ENCODE data around the gene USP10.

The USP10 gene

GRCh38 chr16:84699712-84700445 lies at the start of gene USP10:
TSS of gene USP10 (plus strand) at chr16:84700000. CDS start at chr16:84700091, 91 bp downstream.
- no peak for FAIRE-seq

GRCh38 chr16:84650062-84650991 lies 49.5 kb upstream of the USP10 start:
- no peak for FAIRE-seq

GRCh38 chr16:84652566-84652965 lies 47.2 kb upstream of the USP10 start:
- FAIRE-seq = no peak

- FAIRE-seq = no peak
These were observed 45.6 kb upstream of the USP10 start for GRCh38 chr16:84654238-84654637.

GRCh38 chr16:84654998-84655397 lies 44.8 kb upstream of the USP10 start:
- no peak for FAIRE-seq

- FAIRE-seq = no peak
These were observed 43.2 kb upstream of the USP10 start for GRCh38 chr16:84656649-84657048.

- FAIRE-seq = no peak
These were observed 42.5 kb upstream of the USP10 start for GRCh38 chr16:84657229-84657837.

GRCh38 chr16:84658690-84659089 lies 41.1 kb upstream of the USP10 start:
- no peak for FAIRE-seq

- FAIRE-seq = no peak
These were observed 40.0 kb upstream of the USP10 start for GRCh38 chr16:84659656-84660300.

GRCh38 chr16:84660973-84661372 lies 38.8 kb upstream of the USP10 start:
- FAIRE-seq = no peak

- FAIRE-seq = no peak
These were observed 38.3 kb upstream of the USP10 start for GRCh38 chr16:84661418-84662060.

- FAIRE-seq = no peak
These were observed 37.3 kb upstream of the USP10 start for GRCh38 chr16:84662471-84662870.

- no peak for FAIRE-seq
These were observed 36.2 kb upstream of the USP10 start for GRCh38 chr16:84663433-84664101.

- FAIRE-seq = no peak
These were observed 34.4 kb upstream of the USP10 start for GRCh38 chr16:84665359-84665758.

- no peak for FAIRE-seq
These were observed 34.0 kb upstream of the USP10 start for GRCh38 chr16:84665843-84666242.

- no peak for FAIRE-seq
These were observed 32.0 kb upstream of the USP10 start for GRCh38 chr16:84667600-84668309.

- no peak for FAIRE-seq
These were observed 29.7 kb upstream of the USP10 start for GRCh38 chr16:84670063-84670462.

GRCh38 chr16:84672276-84673202 lies 27.3 kb upstream of the USP10 start:
- no peak for FAIRE-seq

GRCh38 chr16:84673203-84673535 lies 26.6 kb upstream of the USP10 start:
- FAIRE-seq = no peak

- no peak for FAIRE-seq
These were observed 26.2 kb upstream of the USP10 start for GRCh38 chr16:84673561-84673960.
